Adrenal gland (tissue), 19 donors: Measurements from ENCODE around the gene OSBPL9. TPM values are rescaled to one million over a fixed set of nuclear protein-coding genes. Genes with fewer than 3 reads are reported as not detected.

Source experiments
- DNase-seq, 7 donors: peaks; one replicate each; pipeline ENCODE4 v3.0.0-alpha.2; 2019 to 2020
- H3K27ac ChIP-seq, 5 donors: fragments of 200-600 bp; sonication (generic) in 4 of 5; 1 replicate in 3 of 5; 2 replicates in 2 of 5; pipeline versions ENCODE4 v1.5.1 to v1.8.0; 2016 to 2020; ENCODE audit warnings: mild to moderate bottlenecking in 1 of 5
- H3K27me3 ChIP-seq: fragments of 200-600 bp; 2 replicates; pipeline ENCODE4 v1.8.0; 2021
- H3K36me3 ChIP-seq, 2 donors: fragments of 200-600 bp; replicated peaks in 1 of 2; 1 replicate in 1 of 2; 2 replicates in 1 of 2; pipeline versions ENCODE4 v1.5.1 to v1.8.0; 2018 to 2022
- H3K4me1 ChIP-seq, 2 donors: fragments of 200-600 bp; replicated peaks in 1 of 2; 1 replicate in 1 of 2; 2 replicates in 1 of 2; pipeline versions ENCODE4 v1.5.1 to v1.8.0; 2018 to 2021
- H3K4me3 ChIP-seq, 4 donors: fragments of 200-600 bp; sonication (generic) in 3 of 4; one replicate each; pipeline ENCODE4 v1.5.1; 2016 to 2018
- H3K9me3 ChIP-seq, 3 donors: fragments of 200-600 bp; sonication (generic) in 1 of 3; replicated peaks in 1 of 3; 1 replicate in 2 of 3; 2 replicates in 1 of 3; pipeline versions ENCODE4 v1.5.1 to v1.8.0; 2016 to 2021
- CTCF ChIP-seq, 6 experiments: fragments of 450-650 bp in 4 of 6; fragments of 200-600 bp in 2 of 6; sonication (generic) in 1 of 6; IDR thresholded peaks; 1 replicate in 5 of 6; 2 replicates in 1 of 6; pipeline versions ENCODE4 v1.5.1 to v1.8.0; 2016 to 2021; ENCODE audit warnings: antibody characterized with exemption in 6 of 6, mild to moderate bottlenecking in 2 of 6, moderate library complexity in 1 of 6
- POLR2A ChIP-seq, 2 donors: fragments of 450-650 bp; IDR thresholded peaks; one replicate each; pipeline ENCODE4 v1.6.1; 2017; ENCODE audit warnings: antibody characterized with exemption in 2 of 2, mild to moderate bottlenecking in 2 of 2, moderate library complexity in 1 of 2
- WGBS, 4 donors: extraction: QIAGEN DNeasy Blood & Tissue Kit in 2 of 4; methylation state at CpG; one replicate each; pipeline versions ENCODE4 v1.1.5 to v1.1.7; 2013 to 2017; 5-methylcytosine and 5-hydroxymethylcytosine counted together
- intact Hi-C, 2 donors: fragments of 100-400 bp; cut with DNase I; formaldehyde crosslinking; loops; one replicate each; pipeline versions ENCODE4 v1.14.1 to v1.15.0; 2022 to 2023
- long read RNA-seq, 10 donors: library from polyadenylated mRNA in 3 of 10; unstranded in 2 of 10; stranded (forward) in 1 of 10; transcript quantifications; one replicate each; pipeline ENCODE4 v2.0.0 and lab custom pipeline, GENCODE V29; 2021 to 2026
- polyA plus RNA-seq, 3 donors: library from polyadenylated mRNA; stranded (reverse); fragments of 200-250 nt in 2 of 3; fragments of 350-450 nt in 1 of 3; fragmentation: Illumina TruSeq in 1 of 3; extraction: RNeasy Lipid Tissue Mini Kit (QIAGEN cat#74804) in 1 of 3; gene quantifications; one replicate each; pipeline ENCODE4 v1.2.3, GENCODE V29; 2013 to 2014
- total RNA-seq, 9 donors: library from RNA; depleted of rRNA in 4 of 9; stranded (reverse); fragments of >200 nt in 4 of 9; fragments of 120-200 nt in 1 of 9; fragmentation: NEBNext Ultra II Directional in 1 of 9; extraction: Animal tissue kit (Norgen Biotek cat#: 25700) in 1 of 9; gene quantifications; one replicate each; pipeline versions ENCODE4 v1.1.0 to v1.2.4, GENCODE V29; 2013 to 2023
- donor health status: healthy with polysubstance abuse.
- donor health status: Bipolar disorder and iron deficiency.
- donor health status: DM: yes; HTN: yes; CAD: no.
- donor health status: DM: no; HTN: no; CAD: no.
- donor health status: DM: no; HTN: no; CAD: no.
- donor health status: DM: yes; HTN: yes; CAD: no.

OSBPL9 gene
- total RNA-seq (100 to 1,000 TPM in 3 of 9 donors, 10 to 100 TPM in 6; 61.9 to 180 (median 88.4) TPM), polyA plus RNA-seq (10 to 100 TPM; 70.4 to 99.5 (median 76.3) TPM)
- long read RNA-seq, donor 1, transcript OSBPL9-203 (24 exons, 2,893 nt): minor isoform, 5 of 263 reads
- long read RNA-seq, donor 1, transcript OSBPL9-222 (21 exons, 2,210 nt): major isoform, 8 of 263 reads
- long read RNA-seq, donor 1, partial matches to known transcripts: 238 of 263 reads
- long read RNA-seq, donor 1, other reads (novel, unspliced or antisense): 12 of 263 reads
- long read RNA-seq, donor 2, transcript OSBPL9-222 (21 exons, 2,210 nt): major isoform, 5 of 173 reads
- long read RNA-seq, donor 2, partial matches to known transcripts: 164 of 173 reads
- long read RNA-seq, donor 2, other reads (novel, unspliced or antisense): 0 of 173 reads
- long read RNA-seq, donor 3, partial matches to known transcripts: 0 of 6 reads
- long read RNA-seq, donor 3, other reads (novel, unspliced or antisense): 0 of 6 reads
- long read RNA-seq, donor 4, transcript OSBPL9-222 (21 exons, 2,210 nt): minor isoform, 9 of 59 reads
- long read RNA-seq, donor 4, transcript OSBPL9-203 (24 exons, 2,893 nt): major isoform, 13 of 59 reads
- long read RNA-seq, donor 4, partial matches to known transcripts: 17 of 59 reads
- long read RNA-seq, donor 4, other reads (novel, unspliced or antisense): 14 of 59 reads
- long read RNA-seq, donor 5, transcript OSBPL9-222 (21 exons, 2,210 nt): minor isoform, 47 of 212 reads
- long read RNA-seq, donor 5, transcript OSBPL9-207 (20 exons, 2,755 nt): minor isoform, 9 of 212 reads
- long read RNA-seq, donor 5, transcript OSBPL9-203 (24 exons, 2,893 nt): major isoform, 52 of 212 reads
- long read RNA-seq, donor 5, transcript OSBPL9-215 (23 exons, 2,831 nt): minor isoform, 18 of 212 reads
- long read RNA-seq, donor 5, partial matches to known transcripts: 11 of 212 reads
- long read RNA-seq, donor 5, other reads (novel, unspliced or antisense): 73 of 212 reads
- long read RNA-seq, donor 6, transcript OSBPL9-215 (23 exons, 2,831 nt): minor isoform, 5 of 47 reads
- long read RNA-seq, donor 6, transcript OSBPL9-203 (24 exons, 2,893 nt): major isoform, 13 of 47 reads
- long read RNA-seq, donor 6, partial matches to known transcripts: 13 of 47 reads
- long read RNA-seq, donor 6, other reads (novel, unspliced or antisense): 11 of 47 reads
- long read RNA-seq, donor 7, partial matches to known transcripts: 10 of 14 reads
- long read RNA-seq, donor 7, other reads (novel, unspliced or antisense): 0 of 14 reads
- long read RNA-seq, donor 8, partial matches to known transcripts: 0 of 10 reads
- long read RNA-seq, donor 8, other reads (novel, unspliced or antisense): 0 of 10 reads
- long read RNA-seq, donor 9, transcript OSBPL9-203 (24 exons, 2,893 nt): minor isoform, 5 of 12 reads
- long read RNA-seq, donor 9, transcript OSBPL9-222 (21 exons, 2,210 nt): major isoform, 6 of 12 reads
- long read RNA-seq, donor 9, partial matches to known transcripts: 0 of 12 reads
- long read RNA-seq, donor 9, other reads (novel, unspliced or antisense): 0 of 12 reads
- long read RNA-seq, donor 10, partial matches to known transcripts: 80 of 109 reads
- long read RNA-seq, donor 10, other reads (novel, unspliced or antisense): 22 of 109 reads

GRCh38 chr1:51616903-51617708 lies at the start of gene OSBPL9:
Gene OSBPL9 (plus strand): TSS chr1:51617092. CDS start chr1:51617111, 19 bp downstream.
- DNase-seq: peak; percentile 91 to 97 (median 94)
- no peak for TF ChIP-seq CTCF (IDR thresholded peaks at IDR 0.05)
- TF ChIP-seq POLR2A (IDR thresholded peaks at IDR 0.05): peak; percentile 46 to 86
- H3K4me1 ChIP-seq: peaks cover 6 to 55% of the 10 kb centered on the region in 2 donors
- H3K4me3 ChIP-seq: peak within 1 kb of the TSS; percentile 17 to 95 (median 92)
- intact Hi-C loops: no loop called here
- peak within 1 kb of the TSS; percentile 29 to 97 (median 83) for H3K27ac ChIP-seq
- no peaks in the 10 kb centered on the region for H3K27me3 ChIP-seq
- no peaks in the 10 kb centered on the region for H3K9me3 ChIP-seq
- 0 to 2% (median 1%) methylated on average over 20 to 45 of the region's 45 CpGs for WGBS, 4 donors
- H3K36me3 ChIP-seq: no peaks in the 10 kb centered on the region

- no peak for TF ChIP-seq CTCF (IDR thresholded peaks at IDR 0.05)
- TF ChIP-seq POLR2A (IDR thresholded peaks at IDR 0.05): no peak
- DNase-seq: peak in 1 of 7 donors; percentile 8
- intact Hi-C loops: no loop called here
- Histone ChIP-seq H3K27ac (peak overlapping the region in 2 of 5 donors; percentile 15 to 18), H3K4me3 (no peak overlapping the region), H3K27me3 (no peaks in the 10 kb centered on the region), H3K9me3 (no peaks in the 10 kb centered on the region), H3K36me3 (no peaks in the 10 kb centered on the region), H3K4me1 (peaks cover 32 to 43% of the 10 kb centered on the region in 2 donors)
Observed at GRCh38 chr1:51567653-51568052, 49.2 kb upstream of the OSBPL9 start.

GRCh38 chr1:51568231-51568935 lies 48.5 kb upstream of the OSBPL9 start:
- H3K27ac ChIP-seq: peak overlapping the region in 2 of 5 donors; percentile 15 to 18
- WGBS, 4 donors: 91 to 95% (median 93%) methylated on average over 6 to 7 of the region's 7 CpGs
- intact Hi-C loops: no loop called here

More at GRCh38 chr1:51568231-51568935, 48.5 kb upstream of the OSBPL9 start:
- Histone ChIP-seq H3K27me3 (no peaks in the 10 kb centered on the region), H3K4me3 (no peak overlapping the region), H3K4me1 (peaks cover 32 to 43% of the 10 kb centered on the region in 2 donors), H3K36me3 (no peaks in the 10 kb centered on the region), H3K9me3 (no peaks in the 10 kb centered on the region)
- no peak for DNase-seq
- TF ChIP-seq POLR2A (IDR thresholded peaks at IDR 0.05) (no peak), CTCF (IDR thresholded peaks at IDR 0.05) (no peak)
